ENCODE data around the gene MBD5.

Gene MBD5

GRCh38 chr2:148525130-148525529 is 504.2 kb downstream of the MBD5 start:
- TF ChIP-seq CTCF (IDR thresholded peaks at IDR 0.05; ENCODE audit: borderline replicate concordance, insufficient read depth, low read depth, low read length), result no peak
- no peak overlapping the region for H3K4me3 ChIP-seq (ENCODE audit: low read depth, low read length)

- TF ChIP-seq CTCF (IDR thresholded peaks at IDR 0.05; ENCODE audit: borderline replicate concordance, insufficient read depth, low read depth, low read length), result no peak
- H3K4me3 ChIP-seq (ENCODE audit: low read depth, low read length), result no peak overlapping the region
These were observed 505.8 kb downstream of the MBD5 start for GRCh38 chr2:148526509-148527346.

- H3K4me3 ChIP-seq (ENCODE audit: low read depth, low read length), result no peak overlapping the region
- TF ChIP-seq CTCF (IDR thresholded peaks at IDR 0.05; ENCODE audit: borderline replicate concordance, insufficient read depth, low read depth, low read length), result no peak
These were observed 506.8 kb downstream of the MBD5 start for GRCh38 chr2:148527488-148528340.

- H3K4me3 ChIP-seq (ENCODE audit: low read depth, low read length), result no peak overlapping the region
- TF ChIP-seq CTCF (IDR thresholded peaks at IDR 0.05; ENCODE audit: borderline replicate concordance, insufficient read depth, low read depth, low read length), result no peak
These were observed 507.6 kb downstream of the MBD5 start for GRCh38 chr2:148528356-148529064.

- no peak for TF ChIP-seq CTCF (IDR thresholded peaks at IDR 0.05; ENCODE audit: borderline replicate concordance, insufficient read depth, low read depth, low read length)
- H3K4me3 ChIP-seq (ENCODE audit: low read depth, low read length), result no peak overlapping the region
These were observed 508.9 kb downstream of the MBD5 start for GRCh38 chr2:148529745-148530144.

- TF ChIP-seq CTCF (IDR thresholded peaks at IDR 0.05; ENCODE audit: borderline replicate concordance, insufficient read depth, low read depth, low read length), result no peak
- no peak overlapping the region for H3K4me3 ChIP-seq (ENCODE audit: low read depth, low read length)
These were observed 509.5 kb downstream of the MBD5 start for GRCh38 chr2:148530350-148530749.

Data from GM12875 (cell line).